Right lobe of liver (tissue), 6 donors: ENCODE measurements around the gene CACNA1S. TPM values are rescaled to one million over a fixed set of nuclear protein-coding genes. Genes with fewer than 3 reads are reported as not detected.

Experiments
- ATAC-seq, 4 donors: fragments of 200-7000 bp; cut with Tn5 transposase; one replicate each; pipeline ENCODE4 v1.9.1; 2020; ENCODE audit warnings: mild to moderate bottlenecking in 4 of 4, moderate library complexity in 4 of 4
- DNase-seq, 3 donors: peaks; one replicate each; pipeline ENCODE4 v3.0.0-alpha.2; 2020
- H3K27ac ChIP-seq, 3 donors: fragments of 200-600 bp; one replicate each; pipeline ENCODE4 v1.8.0; 2022
- H3K27me3 ChIP-seq, 2 donors: fragments of 200-600 bp; one replicate each; pipeline ENCODE4 v1.8.0; 2022
- H3K36me3 ChIP-seq, 4 donors: fragments of 200-600 bp; sonication (generic) in 1 of 4; one replicate each; pipeline versions ENCODE4 v1.5.1 to v1.8.0; 2017 to 2022; ENCODE audit warnings: control low read depth in 1 of 4
- H3K4me1 ChIP-seq, 4 donors: fragments of 200-600 bp; sonication (generic) in 1 of 4; one replicate each; pipeline versions ENCODE4 v1.5.1 to v1.8.0; 2017 to 2022; ENCODE audit warnings: control low read depth in 1 of 4
- H3K4me3 ChIP-seq, 3 donors: fragments of 200-600 bp; one replicate each; pipeline ENCODE4 v1.8.0; 2022
- H3K9me3 ChIP-seq, 4 donors: fragments of 200-600 bp; sonication (generic) in 1 of 4; one replicate each; pipeline versions ENCODE4 v1.5.1 to v1.8.0; 2017 to 2022; ENCODE audit warnings: control low read depth in 1 of 4
- CTCF ChIP-seq, 4 donors: fragments of 200-600 bp in 3 of 4; fragments of 450-650 bp in 1 of 4; IDR thresholded peaks; one replicate each; pipeline versions ENCODE4 v1.5.1 to v1.8.0; 2016 to 2022; ENCODE audit warnings: antibody characterized with exemption in 4 of 4, mild to moderate bottlenecking in 2 of 4
- POLR2A ChIP-seq: fragments of 450-650 bp; IDR thresholded peaks from one replicate; pipeline ENCODE4 v1.6.1; 2017; ENCODE audit warnings: antibody characterized with exemption, mild to moderate bottlenecking
- WGBS: methylation state at CpG from one replicate; pipeline ENCODE4 v1.1.6; 2018; ENCODE audit warnings: low coverage, low lambda C conversion rate; ENCODE audit not compliant: insufficient coverage; ENCODE audit errors: missing lambda C conversion rate; 5-methylcytosine and 5-hydroxymethylcytosine counted together
- intact Hi-C, 2 donors: fragments of 100-400 bp; cut with DNase I; formaldehyde crosslinking; loops; one replicate each; pipeline versions ENCODE4 v1.11.2 to v1.14.1; 2022
- total RNA-seq, 6 experiments: library from RNA; depleted of rRNA in 2 of 6; stranded (reverse); fragments of >200 nt in 2 of 6; fragmentation: NEBNext Ultra II Directional in 3 of 6; extraction: Animal tissue kit (Norgen Biotek cat#: 25700) in 3 of 6; gene quantifications; one replicate each; pipeline versions ENCODE4 v1.1.0 to v1.2.4, GENCODE V29; 2016 to 2023
- donor health status: DM: no; HTN: yes; CAD: no.
- donor health status: DM: no; HTN: no; CAD: no.
- donor health status: DM: no; HTN: no; CAD: no.
- donor health status: DM: no; HTN: yes; CAD: no.
- donor health status: DM: no; HTN: yes; CAD: no.

CACNA1S gene
- total RNA-seq, 6 experiments from 2014 or later = 0.12 TPM; not detected in 5

DNA sequence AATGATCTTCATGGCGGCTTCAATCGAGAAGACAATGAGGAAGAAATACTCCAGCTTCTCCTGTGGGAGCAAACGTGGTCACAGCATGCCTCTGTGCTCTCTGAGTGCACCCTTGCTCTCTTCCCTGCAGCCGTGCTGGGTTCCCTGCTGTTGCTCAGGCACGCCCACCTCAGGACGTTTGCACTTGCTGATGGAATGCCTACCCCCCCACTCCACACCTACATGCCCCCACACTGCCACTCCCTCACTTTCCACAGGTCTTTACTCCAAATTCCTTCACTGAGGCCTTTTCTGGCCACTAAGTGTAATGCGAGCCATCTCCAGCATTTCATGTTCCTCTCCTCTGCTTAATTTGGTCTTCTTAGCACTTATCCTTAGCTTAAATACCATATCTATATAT is 18.3 kb downstream of the CACNA1S start:
- WGBS = 63% methylated on average over 5 of the region's 7 CpGs
- TF ChIP-seq POLR2A (no peak), CTCF (IDR thresholded peaks at IDR 0.05) (no peak)
- DNase-seq = no peak
- no peaks in the 10 kb centered on the region for H3K27me3 ChIP-seq
- H3K9me3 ChIP-seq = no peaks in the 10 kb centered on the region
- no peak overlapping the region for H3K27ac ChIP-seq
- ATAC-seq = no peak
- no peaks in the 10 kb centered on the region for H3K36me3 ChIP-seq
- H3K4me3 ChIP-seq = no peak overlapping the region
- intact Hi-C loops = no loop called here
- no peaks in the 10 kb centered on the region for H3K4me1 ChIP-seq

GRCh38 chr1:201093561-201093960 is 18.7 kb downstream of the CACNA1S start:
- DNase-seq = no peak
- Histone ChIP-seq H3K4me1 (no peaks in the 10 kb centered on the region), H3K4me3 (no peak overlapping the region), H3K36me3 (no peaks in the 10 kb centered on the region), H3K27ac (no peak overlapping the region), H3K27me3 (no peaks in the 10 kb centered on the region), H3K9me3 (no peaks in the 10 kb centered on the region)
- intact Hi-C loops = no loop called here
- ATAC-seq = no peak
- TF ChIP-seq POLR2A = no peak
- TF ChIP-seq CTCF (IDR thresholded peaks at IDR 0.05) = no peak
- WGBS = 100% methylated on average over 2 of the region's 7 CpGs

DNA sequence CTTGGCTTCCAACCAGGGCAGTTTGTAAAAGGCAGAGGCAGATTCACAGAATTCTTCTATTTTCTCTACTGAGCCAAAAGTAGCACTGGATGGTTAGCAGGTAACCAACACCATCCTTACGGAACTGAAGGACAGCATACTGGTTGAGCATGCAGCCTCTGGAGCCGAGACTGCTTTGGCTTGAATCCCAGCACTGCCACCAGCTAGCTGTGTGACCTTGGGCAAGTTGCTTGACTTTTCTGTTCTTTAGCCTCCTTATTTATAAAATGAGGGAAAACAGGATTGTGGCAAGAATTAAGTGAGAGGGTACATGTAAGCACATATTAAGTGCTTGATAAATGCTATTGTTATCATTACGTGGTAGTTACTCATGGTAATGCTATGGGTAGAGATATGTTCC is 19.5 kb downstream of the CACNA1S start:
- no peak overlapping the region for H3K27ac ChIP-seq
- 85% methylated on average over 3 of the region's 3 CpGs for WGBS
- no peak for TF ChIP-seq POLR2A
- no peaks in the 10 kb centered on the region for H3K9me3 ChIP-seq
- H3K4me3 ChIP-seq = no peak overlapping the region
- no peak for DNase-seq
- H3K27me3 ChIP-seq = no peaks in the 10 kb centered on the region
- H3K4me1 ChIP-seq = no peaks in the 10 kb centered on the region
- no peak for ATAC-seq
- intact Hi-C loops = no loop called here
- H3K36me3 ChIP-seq = no peaks in the 10 kb centered on the region

- TF ChIP-seq POLR2A (no peak), CTCF (IDR thresholded peaks at IDR 0.05) (no peak)
- Histone ChIP-seq H3K4me1 (no peaks in the 10 kb centered on the region), H3K36me3 (no peaks in the 10 kb centered on the region), H3K4me3 (no peak overlapping the region), H3K9me3 (no peaks in the 10 kb centered on the region), H3K27ac (no peak overlapping the region), H3K27me3 (no peaks in the 10 kb centered on the region)
- intact Hi-C loops = no loop called here
- ATAC-seq = no peak
- WGBS = 66% methylated on average over 4 of the region's 4 CpGs
- no peak for DNase-seq
These were observed 21.0 kb downstream of the CACNA1S start for GRCh38 chr1:201091256-201091655.

- WGBS = 68% methylated on average over 4 of the region's 4 CpGs
- H3K4me1 ChIP-seq = no peaks in the 10 kb centered on the region
- H3K27ac ChIP-seq = no peak overlapping the region
- H3K9me3 ChIP-seq = no peaks in the 10 kb centered on the region
- no peaks in the 10 kb centered on the region for H3K36me3 ChIP-seq
- no peak for TF ChIP-seq CTCF (IDR thresholded peaks at IDR 0.05)
- TF ChIP-seq POLR2A = no peak
- no peak for DNase-seq
- no peak for ATAC-seq
- intact Hi-C loops = no loop called here
- no peaks in the 10 kb centered on the region for H3K27me3 ChIP-seq
- H3K4me3 ChIP-seq = no peak overlapping the region
These were observed 21.7 kb downstream of the CACNA1S start for GRCh38 chr1:201090541-201090940.
